ENCODE data around the gene PTBP3. TPM values are rescaled to one million over a fixed set of nuclear protein-coding genes. Genes with fewer than 3 reads are reported as not detected.

Gene PTBP3
- 101 and 203 TPM in 2 replicates for total RNA-seq

GRCh38 chr9:112332977-112333638 is at the start of gene PTBP3:
PTBP3 (minus strand) TSS chr9:112333619; CDS start chr9:112297865, 35,754 bp downstream.

GRCh38 chr9:112380102-112380824 is 46.8 kb upstream of the PTBP3 start, which contains the start of gene HSDL2:
HSDL2 (plus strand) TSS chr9:112380108; CDS start chr9:112380164, 56 bp downstream.

GRCh38 chr9:112174965-112175795 is 158.2 kb downstream of the PTBP3 start, which contains the start of gene SUSD1:
SUSD1 (minus strand) TSS chr9:112175297; CDS start chr9:112175235, 62 bp downstream.

Other genes with a start within 250 kb of the PTBP3 start
- 4.9 and 5.1 TPM in 2 replicates for gene SUSD1, start 158.3 kb downstream of the PTBP3 start, total RNA-seq
- 24.4 and 32.5 TPM in 2 replicates for gene HSDL2, start 46.5 kb upstream of the PTBP3 start, total RNA-seq
- 0.78 and 1.3 TPM in 2 replicates for gene KIAA1958, start 153.2 kb upstream of the PTBP3 start, total RNA-seq

All from hair follicular keratinocyte (primary cell).